HCT116 (cell line): ENCODE results near the gene APC2. TPM values are rescaled to one million over a fixed set of nuclear protein-coding genes. Genes with fewer than 3 reads are reported as not detected.

ENCODE experiments used
- ATAC-seq: fragments of 200-7000 bp; cut with Tn5 transposase; 2 replicates; pipeline ENCODE4 v1.9.1; 2020; ENCODE audit warnings: mild to moderate bottlenecking, moderate library complexity
- BruUV-seq: library from RNA; stranded (reverse); fragments of 400-500 nt; replicated peaks from 2 replicates; lab custom pipeline; 2021; lab: Mats Ljungman, UMichigan
- CTCF ChIA-PET: fragments of 300-600 bp; sonication (Branson Sonifier 250); formaldehyde crosslinking; loops from one replicate; lab custom pipeline; 2021; ENCODE audit warnings: antibody characterized with exemption; lab: Charles Lee
- POLR2A ChIA-PET: fragments of 300-600, 350-600 bp; sonication (Branson Sonifier 250); formaldehyde crosslinking; loops from one replicate; lab custom pipeline; 2021; ENCODE audit warnings: antibody characterized with exemption; lab: Charles Lee
- RAD21 ChIA-PET, 2 experiments: fragments of 300-600 bp; sonication (Branson Sonifier 250); formaldehyde crosslinking; loops; one replicate each; lab custom pipeline; 2023; ENCODE audit warnings: low total read pairs in 2 of 2; ENCODE audit not compliant: uncharacterized antibody in 2 of 2, unreplicated experiment in 2 of 2, low non-redundant PET in 1 of 2; lab: Charles Lee
- DNase-seq: peaks from one replicate; pipeline ENCODE4 v3.0.0-alpha.2; 2010; ENCODE audit warnings: low read depth, low spot score
- H2AFZ ChIP-seq: fragments of 200-600 bp; shearing (Covaris generic), sonication (generic); 2 replicates; pipeline ENCODE4 v1.6.1; 2017; ENCODE audit warnings: low read depth, mixed run types, mixed read lengths, antibody characterized with exemption, low read length; ENCODE audit not compliant: poor library complexity, severe bottlenecking
- H3K27ac ChIP-seq: 2 replicates; pipeline ENCODE4 v1.5.1; 2012; ENCODE audit warnings: low read depth, low read length
- H3K27me3 ChIP-seq: fragments of 200-600 bp; sonication (generic); 2 replicates; pipeline ENCODE4 v1.6.1; 2016; ENCODE audit warnings: mixed run types, low read length, mixed read lengths; ENCODE audit not compliant: insufficient read depth
- H3K36me3 ChIP-seq, 2 experiments: fragments of 200-500 bp in 1 of 2; fragments of 200-600 bp in 1 of 2; sonication (Bioruptor generic) in 1 of 2; sonication (generic) in 1 of 2; 2 replicates each; pipeline versions ENCODE4 v1.5.1 to v1.6.1; 2014 to 2016; ENCODE audit warnings: low read length in 2 of 2, inconsistent platforms in 1 of 2, mixed read lengths in 1 of 2, mixed run types in 1 of 2; ENCODE audit not compliant: insufficient read depth in 2 of 2, control insufficient read depth in 1 of 2
- H3K4me1 ChIP-seq, 2 experiments: fragments of 200-600 bp in 1 of 2; sonication (generic) in 1 of 2; 2 replicates each; pipeline versions ENCODE4 v1.5.1 to v1.6.1; 2012 to 2017; ENCODE audit warnings: low read length in 2 of 2, inconsistent platforms in 1 of 2, mild to moderate bottlenecking in 1 of 2, mixed read lengths in 1 of 2, mixed run types in 1 of 2, moderate library complexity in 1 of 2; ENCODE audit not compliant: insufficient read depth in 2 of 2, control insufficient read depth in 1 of 2
- H3K4me2 ChIP-seq: fragments of 200-600 bp; sonication (generic); 2 replicates; pipeline ENCODE4 v1.6.1; 2017; ENCODE audit warnings: mixed run types, low read length, mixed read lengths
- H3K4me3 ChIP-seq, 2 experiments: fragments of 200-600 bp in 1 of 2; sonication (generic) in 1 of 2; replicated peaks in 1 of 2; 2 replicates each; pipeline ENCODE4 v1.5.1; 2011 to 2016; ENCODE audit warnings: low read length in 2 of 2, control low read depth in 1 of 2, low read depth in 1 of 2, mild to moderate bottlenecking in 1 of 2, mixed read lengths in 1 of 2, mixed run types in 1 of 2
- H3K79me2 ChIP-seq: fragments of 200-600 bp; sonication (generic); 2 replicates; pipeline ENCODE4 v1.6.1; 2017; ENCODE audit warnings: mild to moderate bottlenecking, mixed run types, low read length, moderate library complexity, mixed read lengths; ENCODE audit not compliant: insufficient read depth
- H3K9ac ChIP-seq: fragments of 200-600 bp; sonication (generic); 2 replicates; pipeline ENCODE4 v1.6.1; 2016; ENCODE audit warnings: low read length, mixed read lengths
- H3K9me2 ChIP-seq: fragments of 200-600 bp; sonication (generic), shearing (Covaris generic); 2 replicates; pipeline ENCODE4 v1.6.1; 2017; ENCODE audit warnings: mixed run types, mild to moderate bottlenecking, moderate library complexity; ENCODE audit not compliant: insufficient read depth
- H3K9me3 ChIP-seq, 2 experiments: fragments of 200-500 bp in 1 of 2; fragments of 200-600 bp in 1 of 2; sonication (Bioruptor generic) in 1 of 2; sonication (generic) in 1 of 2; 2 replicates each; pipeline ENCODE4 v1.6.1; 2014 to 2017; ENCODE audit warnings: low read length in 2 of 2, mixed read lengths in 2 of 2, inconsistent platforms in 1 of 2, low read depth in 1 of 2, mild to moderate bottlenecking in 1 of 2, mixed run types in 1 of 2, moderate library complexity in 1 of 2; ENCODE audit not compliant: control insufficient read depth in 1 of 2, insufficient read depth in 1 of 2
- H4K20me1 ChIP-seq: fragments of 200-600 bp; sonication (generic), shearing (Covaris generic); 2 replicates; pipeline ENCODE4 v1.6.1; 2017; ENCODE audit warnings: mixed run types, mild to moderate bottlenecking, moderate library complexity; ENCODE audit not compliant: insufficient read depth
- CBX3 ChIP-seq: IDR thresholded peaks from 2 replicates; pipeline ENCODE4 v1.6.1; 2012; ENCODE audit warnings: low read depth
- CEBPB ChIP-seq: IDR thresholded peaks from 2 replicates; pipeline ENCODE4 v1.6.1; 2012; ENCODE audit warnings: low read depth
- EGR1 ChIP-seq: IDR thresholded peaks from 2 replicates; pipeline ENCODE4 v1.6.1; 2012; ENCODE audit warnings: low read depth
- EZH2 ChIP-seq: fragments of 200-600 bp; sonication (generic); IDR thresholded peaks from 2 replicates; pipeline ENCODE4 v1.6.1; 2017; ENCODE audit warnings: antibody characterized with exemption, mixed run types
- EZH2phosphoT487 ChIP-seq: fragments of 200-600 bp; IDR thresholded peaks from 2 replicates; pipeline ENCODE4 v1.6.1; 2018; ENCODE audit warnings: antibody characterized with exemption, borderline replicate concordance
- FOSL1 ChIP-seq: IDR thresholded peaks from 2 replicates; pipeline ENCODE4 v1.6.1; 2012; ENCODE audit warnings: low read depth
- POLR2A ChIP-seq: IDR thresholded peaks from 2 replicates; pipeline ENCODE4 v1.7.0; 2011; ENCODE audit warnings: borderline replicate concordance; ENCODE audit not compliant: insufficient read depth, insufficient read length; ENCODE audit errors: extremely low read depth
- POLR2AphosphoS5 ChIP-seq: IDR thresholded peaks from 2 replicates; pipeline ENCODE4 v1.6.1; 2011; ENCODE audit warnings: mild to moderate bottlenecking, low read depth, low read length, moderate library complexity
- SIN3A ChIP-seq: IDR thresholded peaks from 2 replicates; pipeline ENCODE4 v1.6.1; 2012; ENCODE audit warnings: low read depth
- SP1 ChIP-seq: IDR thresholded peaks from 2 replicates; pipeline ENCODE4 v1.6.1; 2012; ENCODE audit warnings: low read depth
- SRF ChIP-seq: IDR thresholded peaks from 2 replicates; pipeline ENCODE4 v1.6.1; 2012; ENCODE audit warnings: low read depth
- TCF7L2 ChIP-seq: IDR thresholded peaks from 2 replicates; pipeline ENCODE4 v1.7.0; 2011; ENCODE audit warnings: borderline replicate concordance, inconsistent platforms; ENCODE audit not compliant: insufficient read depth, insufficient read length; ENCODE audit errors: extremely low read depth
- YY1 ChIP-seq: IDR thresholded peaks from 2 replicates; pipeline ENCODE4 v1.6.1; 2011; ENCODE audit warnings: low read length, low read depth, moderate library complexity, mild to moderate bottlenecking; ENCODE audit not compliant: insufficient replicate concordance; ENCODE audit errors: extremely low read depth
- ZFX ChIP-seq: fragments of 450-650 bp; IDR thresholded peaks from 2 replicates; pipeline ENCODE4 v1.6.1; 2017
- intact Hi-C: fragments of 100-400 bp; cut with micrococcal nuclease; formaldehyde crosslinking; loops from 2 replicates; pipeline ENCODE4 v1.10.0; 2022
- total RNA-seq: library from RNA; stranded (reverse); gene quantifications from one replicate; pipeline ENCODE4 v1.2.1, GENCODE V29; 2021; ENCODE audit not compliant: unreplicated experiment
- TF ChIP-seq, protein P1 (sequence below): IDR thresholded peaks from 2 replicates; pipeline ENCODE4 v1.6.1; 2011; ENCODE audit warnings: mild to moderate bottlenecking, low read length, moderate library complexity; ENCODE audit not compliant: insufficient replicate concordance; ENCODE audit errors: extremely low read depth
- TF ChIP-seq, protein P2 (sequence below): IDR thresholded peaks from 2 replicates; pipeline ENCODE4 v1.6.1; 2012
- TF ChIP-seq, protein P3 (sequence below): IDR thresholded peaks from 2 replicates; pipeline ENCODE4 v1.6.1; 2012; ENCODE audit warnings: low read depth

APC2 gene
- total RNA-seq, 1 experiment from 2014 or later = 1.6 TPM

DNA sequence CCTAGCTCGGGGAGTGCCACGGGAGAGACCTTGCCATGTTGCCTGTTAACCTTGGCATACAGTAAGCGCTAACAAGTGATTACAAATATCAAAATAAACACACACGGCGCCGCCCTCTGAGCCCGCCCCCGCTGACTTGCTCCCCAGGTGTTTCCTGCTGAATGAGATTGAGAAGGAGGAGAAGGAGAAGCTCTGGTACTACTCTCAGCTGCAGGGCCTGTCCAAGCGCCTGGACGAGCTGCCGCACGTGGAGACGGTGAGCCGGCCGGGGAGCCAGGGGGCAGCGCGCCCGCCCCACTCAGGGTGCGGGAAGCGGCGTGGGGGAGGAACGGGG is 5.0 kb downstream of the APC2 start (continued):
- TF ChIP-seq YY1 (no peak), EGR1 (peak; percentile 58; the same call in 1 of the 2 replicates), CEBPB (no peak), CBX3 (no peak), SIN3A (no peak), FOSL1 (no peak), TCF7L2 (no peak), SRF (no peak), EZH2phosphoT487 (no peak)
- TF ChIP-seq, protein P1, sequence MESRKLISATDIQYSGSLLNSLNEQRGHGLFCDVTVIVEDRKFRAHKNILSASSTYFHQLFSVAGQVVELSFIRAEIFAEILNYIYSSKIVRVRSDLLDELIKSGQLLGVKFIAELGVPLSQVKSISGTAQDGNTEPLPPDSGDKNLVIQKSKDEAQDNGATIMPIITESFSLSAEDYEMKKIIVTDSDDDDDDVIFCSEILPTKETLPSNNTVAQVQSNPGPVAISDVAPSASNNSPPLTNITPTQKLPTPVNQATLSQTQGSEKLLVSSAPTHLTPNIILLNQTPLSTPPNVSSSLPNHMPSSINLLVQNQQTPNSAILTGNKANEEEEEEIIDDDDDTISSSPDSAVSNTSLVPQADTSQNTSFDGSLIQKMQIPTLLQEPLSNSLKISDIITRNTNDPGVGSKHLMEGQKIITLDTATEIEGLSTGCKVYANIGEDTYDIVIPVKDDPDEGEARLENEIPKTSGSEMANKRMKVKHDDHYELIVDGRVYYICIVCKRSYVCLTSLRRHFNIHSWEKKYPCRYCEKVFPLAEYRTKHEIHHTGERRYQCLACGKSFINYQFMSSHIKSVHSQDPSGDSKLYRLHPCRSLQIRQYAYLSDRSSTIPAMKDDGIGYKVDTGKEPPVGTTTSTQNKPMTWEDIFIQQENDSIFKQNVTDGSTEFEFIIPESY = no peak
- TF ChIP-seq, protein P2, sequence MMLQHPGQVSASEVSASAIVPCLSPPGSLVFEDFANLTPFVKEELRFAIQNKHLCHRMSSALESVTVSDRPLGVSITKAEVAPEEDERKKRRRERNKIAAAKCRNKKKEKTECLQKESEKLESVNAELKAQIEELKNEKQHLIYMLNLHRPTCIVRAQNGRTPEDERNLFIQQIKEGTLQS = no peak

DNA sequence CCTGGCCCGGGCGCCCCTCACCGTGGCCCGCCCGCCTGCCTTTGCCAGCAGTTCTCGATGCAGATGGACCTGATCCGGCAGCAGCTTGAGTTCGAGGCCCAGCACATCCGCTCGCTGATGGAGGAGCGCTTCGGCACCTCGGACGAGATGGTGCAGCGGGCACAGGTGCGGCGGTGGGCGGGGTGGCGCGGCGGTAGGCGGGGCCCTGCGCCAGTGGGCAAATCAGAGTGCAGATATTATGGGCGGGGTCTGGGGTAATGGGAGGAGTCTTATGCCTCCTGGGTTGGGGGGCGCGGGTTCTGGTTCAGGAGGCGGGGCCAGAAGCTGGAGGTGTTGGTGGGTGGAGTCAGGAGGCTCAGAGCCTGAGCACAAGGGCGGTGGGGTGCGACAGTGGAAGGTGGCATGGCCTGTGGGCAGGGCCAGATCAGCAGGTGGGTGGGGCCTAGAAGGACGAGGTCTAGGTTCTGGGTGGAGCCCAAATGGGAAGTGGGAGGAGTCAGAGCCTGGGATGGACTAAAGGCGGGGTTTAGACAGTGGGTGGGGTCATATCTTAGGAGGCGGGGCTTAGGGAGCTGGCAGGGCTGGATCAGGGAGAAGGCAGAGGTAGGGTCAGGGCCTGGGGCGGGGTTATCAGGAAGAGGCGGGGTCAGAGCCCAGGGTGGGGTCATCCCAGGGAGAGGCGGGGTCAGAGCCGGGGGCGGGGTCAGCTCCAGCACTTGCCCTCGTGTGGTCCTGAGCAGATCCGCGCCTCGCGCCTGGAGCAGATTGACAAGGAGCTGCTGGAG is 5.6 kb downstream of the APC2 start:
- no peaks in the 10 kb centered on the region for H3K9me2 ChIP-seq
- DNase-seq = peak; percentile 97
- H3K4me1 ChIP-seq = peaks cover 23 to 47% of the 10 kb centered on the region in 2 experiments
- no peaks in the 10 kb centered on the region; the same call in 1 of the 2 replicates for H3K27me3 ChIP-seq
- peak overlapping the region; percentile 50 for H3K9ac ChIP-seq
- intact Hi-C loops = loop anchor here (1.0 kb wide), 1 partner anchor 36 kb away; the partner anchor contains the start of gene REEP6
- H3K9me3 ChIP-seq = no peaks in the 10 kb centered on the region
- CTCF ChIA-PET = interaction anchor here (0.9 to 4.0 kb wide), 9 partner anchors 11 to 370 kb away, joined by 3 to 49 read pairs (median 4); partner anchors contain the start of gene CIRBP
- no peak overlapping the region for H2AFZ ChIP-seq
- POLR2A ChIA-PET = interaction anchor here (0.6 to 3.3 kb wide), 12 partner anchors 9 to 566 kb away, joined by 3 to 28 read pairs (median 6); partner anchors contain the start of genes CIRBP and REEP6
- no peaks in the 10 kb centered on the region for H3K79me2 ChIP-seq
- peak overlapping the region; percentile 65 for H3K27ac ChIP-seq
- RAD21 ChIA-PET = interaction anchor here in 1 of 2 experiments (1.1 kb wide), 1 partner anchor 10 kb away, joined by 4 read pairs; no protein-coding TSS in a partner anchor
- no TSS peak for BruUV-seq
- H3K4me2 ChIP-seq = peak overlapping the region; percentile 93
- H3K4me3 ChIP-seq = peak overlapping the region; percentile 40 to 62
- ATAC-seq = peak; percentile 87
- H4K20me1 ChIP-seq = no peaks in the 10 kb centered on the region
- peaks cover 0 to 3% of the 10 kb centered on the region in 2 experiments; a peak in 1 of 4 replicates for H3K36me3 ChIP-seq
- TF ChIP-seq CBX3 = no peak
- no peak for TF ChIP-seq TCF7L2
- peak; percentile 67 for TF ChIP-seq POLR2AphosphoS5
- TF ChIP-seq EZH2 = no peak
- no peak for TF ChIP-seq EZH2phosphoT487
- TF ChIP-seq, protein P3, sequence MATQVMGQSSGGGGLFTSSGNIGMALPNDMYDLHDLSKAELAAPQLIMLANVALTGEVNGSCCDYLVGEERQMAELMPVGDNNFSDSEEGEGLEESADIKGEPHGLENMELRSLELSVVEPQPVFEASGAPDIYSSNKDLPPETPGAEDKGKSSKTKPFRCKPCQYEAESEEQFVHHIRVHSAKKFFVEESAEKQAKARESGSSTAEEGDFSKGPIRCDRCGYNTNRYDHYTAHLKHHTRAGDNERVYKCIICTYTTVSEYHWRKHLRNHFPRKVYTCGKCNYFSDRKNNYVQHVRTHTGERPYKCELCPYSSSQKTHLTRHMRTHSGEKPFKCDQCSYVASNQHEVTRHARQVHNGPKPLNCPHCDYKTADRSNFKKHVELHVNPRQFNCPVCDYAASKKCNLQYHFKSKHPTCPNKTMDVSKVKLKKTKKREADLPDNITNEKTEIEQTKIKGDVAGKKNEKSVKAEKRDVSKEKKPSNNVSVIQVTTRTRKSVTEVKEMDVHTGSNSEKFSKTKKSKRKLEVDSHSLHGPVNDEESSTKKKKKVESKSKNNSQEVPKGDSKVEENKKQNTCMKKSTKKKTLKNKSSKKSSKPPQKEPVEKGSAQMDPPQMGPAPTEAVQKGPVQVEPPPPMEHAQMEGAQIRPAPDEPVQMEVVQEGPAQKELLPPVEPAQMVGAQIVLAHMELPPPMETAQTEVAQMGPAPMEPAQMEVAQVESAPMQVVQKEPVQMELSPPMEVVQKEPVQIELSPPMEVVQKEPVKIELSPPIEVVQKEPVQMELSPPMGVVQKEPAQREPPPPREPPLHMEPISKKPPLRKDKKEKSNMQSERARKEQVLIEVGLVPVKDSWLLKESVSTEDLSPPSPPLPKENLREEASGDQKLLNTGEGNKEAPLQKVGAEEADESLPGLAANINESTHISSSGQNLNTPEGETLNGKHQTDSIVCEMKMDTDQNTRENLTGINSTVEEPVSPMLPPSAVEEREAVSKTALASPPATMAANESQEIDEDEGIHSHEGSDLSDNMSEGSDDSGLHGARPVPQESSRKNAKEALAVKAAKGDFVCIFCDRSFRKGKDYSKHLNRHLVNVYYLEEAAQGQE = no peak
- TF ChIP-seq SP1 = peak; percentile 70
- TF ChIP-seq ZFX = no peak
- no peak for TF ChIP-seq SIN3A
- peak; percentile 24; the same call in 1 of the 2 replicates for TF ChIP-seq EGR1
- TF ChIP-seq POLR2A = peak; percentile 22
